GM23338 (cell line): ENCODE data around the gene NPHP4. TPM values are rescaled to one million over a fixed set of nuclear protein-coding genes. Genes with fewer than 3 reads are reported as not detected.

Experiments
- ATAC-seq: fragments of 200-7000 bp; cut with Tn5 transposase; 3 replicates; pipeline ENCODE4 v1.9.1; 2020
- DNase-seq: peaks from one replicate; pipeline ENCODE4 v3.0.0-alpha.2; 2015; ENCODE audit warnings: low spot score
- H2AFZ ChIP-seq: fragments of 200-600 bp; sonication (generic); 2 replicates; pipeline ENCODE4 v1.8.0; 2016; ENCODE audit warnings: antibody characterized with exemption, mild to moderate bottlenecking, moderate library complexity
- H3F3A ChIP-seq: fragments of 200-600 bp; sonication (generic); replicated peaks from 2 replicates; pipeline ENCODE4 v1.8.0; 2017; ENCODE audit warnings: antibody characterized with exemption, mixed run types, low read depth
- H3K27ac ChIP-seq: fragments of 200-600 bp; sonication (generic); 2 replicates; pipeline ENCODE4 v1.6.1; 2016; ENCODE audit warnings: low read depth
- H3K27me3 ChIP-seq: fragments of 200-600 bp; sonication (generic); 2 replicates; pipeline ENCODE4 v1.8.0; 2016; ENCODE audit warnings: mild to moderate bottlenecking, mixed run types, moderate library complexity; ENCODE audit not compliant: insufficient read depth
- H3K36me3 ChIP-seq: fragments of 200-600 bp; sonication (generic); 2 replicates; pipeline ENCODE4 v1.8.0; 2016; ENCODE audit warnings: mild to moderate bottlenecking; ENCODE audit not compliant: insufficient read depth
- H3K4me1 ChIP-seq: fragments of 200-600 bp; sonication (generic); 2 replicates; pipeline ENCODE4 v1.8.0; 2016; ENCODE audit warnings: mild to moderate bottlenecking, moderate library complexity; ENCODE audit not compliant: insufficient read depth
- H3K4me2 ChIP-seq: fragments of 200-600 bp; sonication (generic); 2 replicates; pipeline ENCODE4 v1.7.1; 2017; ENCODE audit warnings: mixed run types
- H3K4me3 ChIP-seq: fragments of 200-600 bp; sonication (generic); 2 replicates; pipeline ENCODE4 v1.6.1; 2016; ENCODE audit warnings: mixed run types
- H3K79me2 ChIP-seq: fragments of 200-600 bp; sonication (generic); replicated peaks from 2 replicates; pipeline ENCODE4 v1.8.0; 2017; ENCODE audit warnings: mild to moderate bottlenecking; ENCODE audit not compliant: insufficient read depth
- H3K9me2 ChIP-seq: fragments of 200-600 bp; sonication (generic); 2 replicates; pipeline ENCODE4 v1.8.0; 2017; ENCODE audit not compliant: insufficient read depth
- H4K20me1 ChIP-seq: fragments of 200-600 bp; sonication (generic); replicated peaks from 2 replicates; pipeline ENCODE4 v1.8.0; 2017; ENCODE audit warnings: mild to moderate bottlenecking; ENCODE audit not compliant: insufficient read depth
- H3K27ac Mint-ChIP-seq: 2 replicates; pipeline ENCODE4 v1.8.0; 2020; ENCODE audit warnings: inconsistent platforms, mild to moderate bottlenecking, moderate library complexity, mixed read lengths
- H3K27me3 Mint-ChIP-seq: 3 replicates; pipeline ENCODE4 v1.8.0; 2022; ENCODE audit warnings: low read depth, mild to moderate bottlenecking, moderate library complexity, mixed read lengths, inconsistent platforms; ENCODE audit not compliant: insufficient read depth, poor library complexity
- H3K36me3 Mint-ChIP-seq: 3 replicates; pipeline ENCODE4 v1.8.0; 2021; ENCODE audit warnings: low read depth, mild to moderate bottlenecking, inconsistent platforms, moderate library complexity, mixed read lengths
- H3K4me1 Mint-ChIP-seq: 3 replicates; pipeline ENCODE4 v1.8.0; 2020; ENCODE audit warnings: mild to moderate bottlenecking, inconsistent platforms, mixed read lengths
- H3K4me3 Mint-ChIP-seq: 3 replicates; pipeline ENCODE4 v1.8.0; 2021; ENCODE audit warnings: moderate library complexity, mild to moderate bottlenecking, inconsistent platforms, mixed read lengths
- H3K9me3 Mint-ChIP-seq: 3 replicates; pipeline ENCODE4 v1.8.0; 2020; ENCODE audit warnings: moderate library complexity, mild to moderate bottlenecking, inconsistent platforms, mixed read lengths
- CREB1 ChIP-seq: fragments of 250-450 bp; sonication (Bioruptor Pico); IDR thresholded peaks from 2 replicates; pipeline ENCODE4 v1.5.0; 2020; ENCODE audit warnings: low read depth, mild to moderate bottlenecking, moderate library complexity
- EZH2phosphoT487 ChIP-seq: fragments of 200-600 bp; sonication (generic); IDR thresholded peaks from one replicate; pipeline ENCODE4 v1.8.1; 2018; ENCODE audit warnings: antibody characterized with exemption; ENCODE audit not compliant: unreplicated experiment
- NANOG ChIP-seq: IDR thresholded peaks from 2 replicates; pipeline ENCODE4 v1.6.1; 2016; ENCODE audit warnings: antibody characterized with exemption, borderline replicate concordance
- ZNF331 ChIP-seq: fragments of 250-450 bp; sonication (Bioruptor Pico); IDR thresholded peaks from 2 replicates; pipeline ENCODE4 v1.5.0; 2020; ENCODE audit warnings: low read depth, mild to moderate bottlenecking, moderate library complexity
- ZNF462 ChIP-seq: fragments of 250-450 bp; sonication (Bioruptor Pico); IDR thresholded peaks from 2 replicates; pipeline ENCODE4 v1.5.0; 2020; ENCODE audit warnings: mild to moderate bottlenecking, moderate library complexity
- polyA plus RNA-seq: library from polyadenylated mRNA; unstranded; fragments of >200 nt; fragmentation: Nextera tagmentation; extraction: Ambion mirVana; gene quantifications from 2 replicates; pipeline ENCODE4 v1.2.1, GENCODE V29; 2016
- total RNA-seq: library from RNA; depleted of rRNA; stranded (reverse); fragments of >200 nt; shearing (Covaris generic); gene quantifications from 2 replicates; pipeline ENCODE4 v1.2.3, GENCODE V29; 2014
- TF ChIP-seq, protein P1 (sequence below): IDR thresholded peaks from one replicate; pipeline ENCODE4 v1.6.1; 2018; ENCODE audit warnings: antibody characterized with exemption; ENCODE audit not compliant: unreplicated experiment

The NPHP4 gene
- total and polyA plus RNA-seq, 2 experiments from 2014 or later = 2.5 to 12.4 TPM

- TF ChIP-seq ZNF462 (CRISPR knock-in tag) (no peak), ZNF331 (CRISPR knock-in tag) (no peak)
Measured at GRCh38 chr1:5914676-5915365, 77.4 kb downstream of the NPHP4 start (continued).

GRCh38 chr1:5913876-5914275 lies 78.3 kb downstream of the NPHP4 start:
- no peak for ATAC-seq
- H3K27ac ChIP-seq = no peak overlapping the region
- no peak overlapping the region for H3K4me2 ChIP-seq
- Mint-ChIP-seq H3K27ac (no peak overlapping the region), H3K4me3 (no peak overlapping the region), H3K27me3 (peaks cover 11% of the 10 kb centered on the region), H3K4me1 (peaks cover 17% of the 10 kb centered on the region), H3K9me3 (no peaks in the 10 kb centered on the region), H3K36me3 (no peaks in the 10 kb centered on the region)
- H2AFZ ChIP-seq = no peak overlapping the region
- no peaks in the 10 kb centered on the region for H3K4me1 ChIP-seq
- no peaks in the 10 kb centered on the region for H3K79me2 ChIP-seq
- no peaks in the 10 kb centered on the region for H3K27me3 ChIP-seq
- no peaks in the 10 kb centered on the region for H4K20me1 ChIP-seq
- no peak overlapping the region for H3K4me3 ChIP-seq
- H3K9me2 ChIP-seq = no peaks in the 10 kb centered on the region
- H3K36me3 ChIP-seq = no peaks in the 10 kb centered on the region
- no peak for DNase-seq
- no peaks in the 10 kb centered on the region for H3F3A ChIP-seq
- TF ChIP-seq NANOG (no peak), CREB1 (CRISPR knock-in tag) (no peak), EZH2phosphoT487 (no peak), ZNF331 (CRISPR knock-in tag) (no peak)
- TF ChIP-seq, protein P1, sequence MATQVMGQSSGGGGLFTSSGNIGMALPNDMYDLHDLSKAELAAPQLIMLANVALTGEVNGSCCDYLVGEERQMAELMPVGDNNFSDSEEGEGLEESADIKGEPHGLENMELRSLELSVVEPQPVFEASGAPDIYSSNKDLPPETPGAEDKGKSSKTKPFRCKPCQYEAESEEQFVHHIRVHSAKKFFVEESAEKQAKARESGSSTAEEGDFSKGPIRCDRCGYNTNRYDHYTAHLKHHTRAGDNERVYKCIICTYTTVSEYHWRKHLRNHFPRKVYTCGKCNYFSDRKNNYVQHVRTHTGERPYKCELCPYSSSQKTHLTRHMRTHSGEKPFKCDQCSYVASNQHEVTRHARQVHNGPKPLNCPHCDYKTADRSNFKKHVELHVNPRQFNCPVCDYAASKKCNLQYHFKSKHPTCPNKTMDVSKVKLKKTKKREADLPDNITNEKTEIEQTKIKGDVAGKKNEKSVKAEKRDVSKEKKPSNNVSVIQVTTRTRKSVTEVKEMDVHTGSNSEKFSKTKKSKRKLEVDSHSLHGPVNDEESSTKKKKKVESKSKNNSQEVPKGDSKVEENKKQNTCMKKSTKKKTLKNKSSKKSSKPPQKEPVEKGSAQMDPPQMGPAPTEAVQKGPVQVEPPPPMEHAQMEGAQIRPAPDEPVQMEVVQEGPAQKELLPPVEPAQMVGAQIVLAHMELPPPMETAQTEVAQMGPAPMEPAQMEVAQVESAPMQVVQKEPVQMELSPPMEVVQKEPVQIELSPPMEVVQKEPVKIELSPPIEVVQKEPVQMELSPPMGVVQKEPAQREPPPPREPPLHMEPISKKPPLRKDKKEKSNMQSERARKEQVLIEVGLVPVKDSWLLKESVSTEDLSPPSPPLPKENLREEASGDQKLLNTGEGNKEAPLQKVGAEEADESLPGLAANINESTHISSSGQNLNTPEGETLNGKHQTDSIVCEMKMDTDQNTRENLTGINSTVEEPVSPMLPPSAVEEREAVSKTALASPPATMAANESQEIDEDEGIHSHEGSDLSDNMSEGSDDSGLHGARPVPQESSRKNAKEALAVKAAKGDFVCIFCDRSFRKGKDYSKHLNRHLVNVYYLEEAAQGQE = no peak
